ENCODE data around the gene ITGA7.

DNA sequence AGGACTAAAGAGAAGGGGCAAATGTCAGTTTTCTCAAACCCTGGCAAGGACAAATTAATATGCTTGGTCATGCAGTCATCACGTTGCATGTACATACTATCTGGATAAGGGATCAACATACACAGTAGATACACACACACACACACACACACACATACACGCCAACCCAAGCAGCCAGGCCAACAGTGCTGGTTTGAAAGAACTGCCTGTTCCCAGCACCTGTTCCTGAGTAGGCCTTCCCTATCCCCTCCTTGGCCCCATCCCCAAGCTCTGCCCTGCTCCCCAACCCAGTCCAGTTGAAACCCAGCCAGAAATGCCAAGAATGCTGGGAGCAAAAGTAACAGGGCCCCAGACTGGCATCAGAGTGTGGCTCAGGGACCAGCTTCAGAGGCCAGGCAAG, 4.4 kb downstream of the ITGA7 start:
- TF ChIP-seq CTCF (IDR thresholded peaks at IDR 0.05) (no peak), EP300 (IDR thresholded peaks at IDR 0.05) (no peak), POLR2A (IDR thresholded peaks at IDR 0.05) (no peak), POLR2AphosphoS5 (IDR thresholded peaks at IDR 0.05) (no peak)
